Activated CD8-positive, alpha-beta memory T cell treated with anti-CD3 and anti-CD28 coated beads for 36 hours (primary cell): ENCODE measurements around the gene CCDC183. TPM values are rescaled to one million over a fixed set of nuclear protein-coding genes. Genes with fewer than 3 reads are reported as not detected.
"Not testable (repeated sequence)": the region's sequence is repeated elsewhere in the genome, so short reads cannot be mapped to it uniquely, and the experiment has no call there.

Experiments used
- CTCF ChIA-PET: fragments of 350-600 bp; sonication (Branson Sonifier 250); formaldehyde crosslinking; loops from one replicate; lab custom pipeline; 2021; ENCODE audit warnings: antibody characterized with exemption; lab: Charles Lee
- POLR2A ChIA-PET: fragments of 350-600 bp; sonication (Branson Sonifier 250); formaldehyde crosslinking; loops from one replicate; lab custom pipeline; 2021; ENCODE audit warnings: antibody characterized with exemption; lab: Charles Lee
- total RNA-seq, 2 experiments: library from RNA; stranded (reverse); gene quantifications; one replicate each; pipeline ENCODE4 v1.2.3, GENCODE V29; 2021

The CCDC183 gene
- total RNA-seq, 2 experiments from 2014 or later, result 0.46 TPM; not detected in 1

DNA sequence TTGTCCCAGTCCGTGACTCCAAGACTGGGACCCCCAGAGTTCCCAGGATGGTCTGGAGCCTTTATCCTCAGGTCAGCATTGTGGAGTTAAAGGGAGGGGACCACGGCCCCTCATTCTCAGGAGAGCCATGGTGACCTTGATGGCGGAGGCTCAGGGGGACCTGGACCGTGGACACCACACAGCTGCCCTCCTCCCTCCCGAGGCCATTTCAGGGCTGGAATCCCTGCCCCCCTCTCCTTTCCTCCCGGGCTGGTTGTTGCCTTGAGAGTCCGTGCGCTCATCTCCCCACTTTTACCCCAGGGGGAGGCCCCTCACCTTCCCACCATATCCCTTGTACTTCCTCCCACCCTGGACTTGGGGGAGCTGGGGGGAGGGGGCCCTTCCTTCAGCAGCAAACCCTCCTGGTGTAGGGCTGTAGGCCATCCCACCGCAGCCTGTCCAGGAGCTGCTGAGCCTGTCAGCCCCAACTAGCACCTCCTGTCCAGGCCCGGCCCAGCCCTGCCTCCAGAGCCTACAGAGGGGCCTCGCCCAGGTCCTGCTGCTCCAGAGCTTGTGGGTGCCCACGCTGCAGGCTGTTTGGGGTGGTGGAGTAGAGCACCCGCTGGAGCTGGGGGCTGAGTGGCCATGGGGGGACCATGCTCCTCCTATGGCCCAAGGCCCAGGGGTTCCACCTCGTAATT is 31.8 kb downstream of the CCDC183 start:
- POLR2A ChIA-PET, result no interaction called here

DNA sequence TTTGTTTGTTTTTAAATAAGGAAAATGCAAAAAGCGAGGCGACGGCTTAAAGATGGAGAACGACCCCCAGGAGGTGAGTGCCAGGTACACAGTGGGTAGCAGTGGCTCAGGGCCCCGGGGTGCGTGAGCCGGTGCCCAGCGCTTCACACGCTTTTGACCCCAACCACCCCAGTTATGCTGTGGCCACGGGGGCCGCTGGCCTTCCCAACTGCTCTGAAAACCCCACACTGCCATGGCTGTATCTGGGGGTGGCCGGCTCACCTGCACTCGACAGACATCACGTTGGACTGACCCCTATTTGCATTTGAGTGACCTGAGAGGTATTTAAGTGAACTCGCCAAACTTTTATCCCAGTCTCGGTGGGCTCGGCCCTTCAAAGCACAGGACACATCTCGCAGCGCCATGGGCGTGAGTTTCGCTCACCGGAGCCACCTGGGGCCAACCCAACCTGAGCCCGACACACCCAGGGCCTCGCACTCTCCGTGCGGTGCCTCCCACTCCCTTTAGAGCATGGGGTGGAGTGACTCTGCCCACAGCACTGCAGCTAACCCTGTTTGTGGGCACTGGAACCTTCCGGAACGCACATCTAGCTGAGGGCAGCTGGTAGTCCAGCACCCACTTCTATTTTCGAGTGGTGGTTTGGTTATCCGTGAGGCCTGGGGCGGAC is 32.5 kb downstream of the CCDC183 start:
- CTCF ChIA-PET, result interaction anchor here (1.7 to 2.0 kb wide), 2 partner anchors 15 to 207 kb away, joined by 4 to 5 read pairs; no protein-coding TSS in a partner anchor
- POLR2A ChIA-PET, result no interaction called here

More for the DNA sequence above, 31.8 kb downstream of the CCDC183 start:
- CTCF ChIA-PET, result interaction anchor here (2.0 kb wide), 1 partner anchor 16 kb away, joined by 5 read pairs; no protein-coding TSS in a partner anchor

GRCh38 chr9:136829412-136829811 is 33.3 kb downstream of the CCDC183 start:
- CTCF ChIA-PET, result interaction anchor here (0.7 to 2.0 kb wide), 3 partner anchors 14 to 206 kb away, joined by 3 to 5 read pairs (median 4); no protein-coding TSS in a partner anchor
- POLR2A ChIA-PET, result no interaction called here

GRCh38 chr9:136829981-136830885 is 34.1 kb downstream of the CCDC183 start:
- POLR2A ChIA-PET, result no interaction called here
- CTCF ChIA-PET, result interaction anchor here (0.7 to 1.7 kb wide), 2 partner anchors 72 to 205 kb away, joined by 3 to 4 read pairs; no protein-coding TSS in a partner anchor

- CTCF ChIA-PET, result no interaction called here
- POLR2A ChIA-PET, result no interaction called here
Observed at GRCh38 chr9:136831002-136831719, 35.0 kb downstream of the CCDC183 start.

DNA sequence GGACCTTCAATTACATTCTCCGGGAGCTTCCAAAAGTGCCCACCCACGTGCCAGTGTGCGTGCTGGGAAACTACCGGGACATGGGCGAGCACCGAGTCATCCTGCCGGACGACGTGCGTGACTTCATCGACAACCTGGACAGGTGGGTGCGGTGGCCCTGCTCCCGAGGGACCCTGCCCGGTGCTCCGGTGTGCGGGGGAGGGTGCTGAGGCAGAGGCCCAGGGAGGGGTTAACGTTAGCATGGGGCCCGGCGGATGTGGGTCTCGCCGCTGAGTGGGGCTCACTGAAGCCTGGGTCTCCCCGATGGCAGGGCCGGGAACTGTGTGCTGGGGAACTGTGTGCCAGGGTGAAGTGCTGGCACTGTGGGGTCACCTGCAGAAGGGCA is 35.6 kb downstream of the CCDC183 start:
- ChIA-PET CTCF (no interaction called here), POLR2A (no interaction called here)

- ChIA-PET POLR2A (no interaction called here), CTCF (no interaction called here)
Observed at GRCh38 chr9:136832581-136832980, 36.4 kb downstream of the CCDC183 start.

DNA sequence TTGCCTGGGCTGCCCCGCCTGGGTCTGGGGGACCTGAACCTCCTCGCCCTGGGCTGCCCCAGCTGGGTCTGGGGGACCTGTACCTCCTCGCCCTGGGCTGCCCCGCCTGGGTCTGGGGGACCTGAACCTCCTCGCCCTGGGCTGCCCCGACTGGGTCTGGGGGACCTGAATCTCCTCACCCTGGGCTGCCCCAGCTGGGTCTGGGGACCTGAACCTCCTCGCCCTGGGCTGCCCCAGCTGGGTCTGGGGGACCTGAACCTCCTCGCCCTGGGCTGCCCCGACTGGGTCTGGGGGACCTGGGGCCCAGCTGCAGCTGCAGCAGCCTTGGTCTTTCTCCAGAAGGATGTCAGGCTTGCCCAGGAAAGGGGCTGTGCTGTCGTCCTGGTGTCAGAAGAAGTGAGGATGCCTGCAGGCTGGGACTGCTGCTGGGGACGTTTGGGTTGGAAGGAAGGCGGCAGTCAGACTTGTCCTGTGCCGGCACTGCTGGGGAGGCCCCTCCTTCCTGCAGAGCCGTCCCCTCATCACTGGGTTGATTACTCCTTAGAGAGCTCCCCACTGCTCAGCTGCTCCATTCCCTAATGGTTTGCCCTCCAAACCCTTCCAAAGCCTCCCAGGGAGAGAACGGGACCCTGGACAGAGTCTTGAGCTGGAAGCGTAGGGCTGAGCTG is 37.4 kb downstream of the CCDC183 start:
- CTCF ChIA-PET, result not testable (repeated sequence)
- POLR2A ChIA-PET, result interaction anchor here (0.6 kb wide), 1 partner anchor 98 kb away, joined by 6 read pairs; no protein-coding TSS in a partner anchor

- ChIA-PET POLR2A (interaction anchor here (0.7 kb wide), 1 partner anchor 112 kb away, joined by 9 read pairs; no protein-coding TSS in a partner anchor), CTCF (interaction anchor here (1.4 to 1.6 kb wide), 2 partner anchors 12 to 141 kb away, joined by 3 to 7 read pairs; no protein-coding TSS in a partner anchor)
Observed at GRCh38 chr9:136835162-136835931, 39.2 kb downstream of the CCDC183 start.

DNA sequence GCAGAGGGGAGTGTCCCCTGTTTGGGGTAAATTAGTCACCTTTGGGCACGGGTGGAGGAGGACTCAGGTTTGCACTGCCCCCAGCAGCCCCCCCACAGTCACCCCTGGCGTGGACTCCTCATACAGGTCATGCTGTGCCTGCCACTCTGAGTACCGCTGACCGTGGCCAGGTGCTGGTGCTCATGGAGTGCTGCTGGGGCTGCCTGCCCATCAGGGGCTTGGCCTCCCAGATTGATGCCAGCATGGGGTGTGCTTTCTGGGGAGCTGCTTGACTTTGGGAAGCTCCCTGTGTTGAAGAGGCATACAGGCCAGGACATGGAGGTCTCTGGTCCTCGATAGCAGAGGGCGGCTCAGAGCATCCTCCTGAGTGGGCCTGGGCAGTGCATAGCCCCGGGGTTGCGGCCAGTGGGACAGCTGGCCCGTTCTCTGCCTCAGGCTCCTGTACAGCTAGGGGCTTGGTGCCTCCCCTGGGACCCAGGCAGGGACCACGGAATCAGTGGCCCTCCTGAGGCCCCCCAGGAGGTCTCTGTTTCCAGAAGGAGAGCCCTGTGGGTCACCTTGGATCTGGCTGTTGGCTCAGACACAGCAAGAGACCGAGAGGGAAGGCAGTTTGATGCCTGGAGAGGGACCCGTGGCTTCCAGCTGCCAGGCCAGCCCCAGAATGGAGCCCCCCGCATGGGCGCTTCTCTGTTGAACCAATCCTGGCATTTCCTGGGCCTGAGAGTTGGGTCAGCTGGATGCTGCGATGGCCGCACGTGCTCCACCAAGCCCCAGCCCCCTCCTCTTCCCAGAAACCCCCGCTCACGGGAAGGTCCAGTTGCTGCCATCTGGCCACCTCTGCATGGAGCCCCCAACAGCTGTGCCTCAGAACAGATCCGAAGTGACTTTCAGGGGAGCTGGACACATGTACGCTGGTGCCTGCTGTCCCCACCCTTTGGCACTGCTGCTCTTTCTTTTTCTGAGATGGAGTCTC is 40.1 kb downstream of the CCDC183 start:
- CTCF ChIA-PET, result interaction anchor here (1.6 kb wide), 1 partner anchor 12 kb away, joined by 7 read pairs; no protein-coding TSS in a partner anchor
- POLR2A ChIA-PET, result no interaction called here

DNA sequence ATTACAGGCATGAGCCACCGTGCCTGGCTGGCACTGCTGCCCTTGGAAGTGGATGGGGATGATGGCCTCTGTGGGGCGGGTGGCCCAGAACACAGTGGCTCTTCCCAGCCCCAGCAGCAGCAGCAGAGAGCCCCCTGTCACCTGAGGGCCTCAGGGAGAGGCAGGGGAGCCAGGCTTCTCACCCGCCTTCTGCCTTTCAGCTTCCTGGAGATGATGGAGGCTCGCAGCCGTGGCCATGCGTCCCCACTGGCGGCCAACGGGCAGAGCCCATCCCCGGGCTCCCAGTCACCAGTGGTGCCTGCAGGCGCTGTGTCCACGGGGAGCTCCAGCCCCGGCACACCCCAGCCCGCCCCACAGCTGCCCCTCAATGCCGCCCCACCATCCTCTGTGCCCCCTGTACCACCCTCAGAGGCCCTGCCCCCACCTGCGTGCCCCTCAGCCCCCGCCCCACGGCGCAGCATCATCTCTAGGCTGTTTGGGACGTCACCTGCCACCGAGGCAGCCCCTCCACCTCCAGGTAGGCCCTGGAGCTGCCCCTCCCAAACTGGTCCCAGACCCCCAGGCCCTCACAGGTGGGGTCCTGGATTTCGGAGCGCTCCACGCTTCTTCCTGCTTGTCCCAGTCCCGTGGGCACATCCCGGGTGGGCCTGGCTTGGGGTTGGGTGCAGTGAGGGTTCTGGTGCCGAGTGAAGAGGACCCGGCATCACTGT is 41.2 kb downstream of the CCDC183 start:
- CTCF ChIA-PET, result no interaction called here
- POLR2A ChIA-PET, result no interaction called here

DNA sequence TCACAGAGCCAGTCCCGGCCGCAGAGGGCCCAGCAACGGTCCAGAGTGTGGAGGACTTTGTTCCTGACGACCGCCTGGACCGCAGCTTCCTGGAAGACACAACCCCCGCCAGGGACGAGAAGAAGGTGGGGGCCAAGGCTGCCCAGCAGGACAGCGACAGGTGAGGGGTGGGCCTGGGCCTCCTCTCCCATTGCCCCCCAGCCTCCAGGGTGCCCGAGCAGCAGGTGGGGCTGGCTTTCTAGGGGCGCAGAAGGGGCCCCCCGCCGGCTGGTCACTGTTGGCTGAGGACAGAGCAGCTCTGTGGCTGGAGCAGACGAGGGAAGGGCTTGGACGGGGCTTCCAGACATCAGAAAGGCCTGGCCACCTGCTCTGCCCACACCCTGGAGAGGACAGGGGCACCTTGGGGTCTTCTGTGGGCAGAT is 41.7 kb downstream of the CCDC183 start:
- CTCF ChIA-PET, result not testable (repeated sequence)

DNA sequence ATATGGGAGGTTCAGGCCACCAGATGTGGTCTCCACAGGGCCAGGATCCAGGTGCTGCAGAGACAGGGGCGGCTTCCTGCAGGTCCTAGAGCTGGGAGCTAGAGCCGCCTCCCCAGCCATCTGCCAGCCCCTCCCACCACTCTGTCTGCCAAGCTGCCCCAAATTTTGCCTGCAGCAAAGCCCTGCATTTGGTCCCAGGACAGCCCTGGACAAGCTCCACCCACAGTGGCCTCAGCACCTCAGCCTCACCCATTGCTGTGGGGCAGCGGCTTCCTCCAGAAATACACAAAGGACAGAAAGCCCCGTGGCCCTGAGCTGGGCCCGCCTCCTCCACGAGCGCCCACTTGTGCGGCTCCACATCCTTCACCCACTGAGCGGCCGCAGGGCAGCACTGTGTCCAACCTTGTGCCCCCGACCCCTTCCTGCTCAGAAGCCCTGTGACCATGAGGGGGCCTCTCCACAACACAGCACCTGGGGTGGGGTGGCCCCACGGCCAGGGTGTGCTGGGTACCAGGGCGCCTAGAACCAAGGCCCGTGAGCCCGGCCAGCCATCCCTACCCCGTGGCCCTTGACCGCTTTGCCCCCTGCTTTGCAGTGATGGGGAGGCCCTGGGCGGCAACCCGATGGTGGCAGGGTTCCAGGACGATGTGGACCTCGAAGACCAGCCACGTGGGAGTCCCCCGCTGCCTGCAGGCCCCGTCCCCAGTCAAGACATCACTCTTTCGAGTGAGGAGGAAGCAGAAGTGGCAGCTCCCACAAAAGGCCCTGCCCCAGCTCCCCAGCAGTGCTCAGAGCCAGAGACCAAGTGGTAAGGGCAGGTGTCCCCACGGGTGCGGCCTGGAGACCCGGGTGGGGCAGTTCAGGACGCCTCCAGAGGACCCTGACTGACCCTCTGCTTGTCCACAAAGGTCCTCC is 42.4 kb downstream of the CCDC183 start:
- ChIA-PET POLR2A (no interaction called here), CTCF (interaction anchor here (0.9 kb wide), 1 partner anchor 14 kb away, joined by 3 read pairs; no protein-coding TSS in a partner anchor)

More for the DNA sequence above, 41.7 kb downstream of the CCDC183 start:
- POLR2A ChIA-PET, result not testable (repeated sequence)
